UCSD-AML1 (cell line): Measurements from ENCODE around the gene IQUB.
"Not testable (repeated sequence)": the region's sequence is repeated elsewhere in the genome, so short reads cannot be mapped to it uniquely, and the experiment has no call there.

Source experiments
- DNase-seq: peaks from one replicate; lab custom pipeline; 2025; ENCODE audit not compliant: unreplicated experiment; lab: John Stamatoyannopoulos, UW

IQUB gene

DNA sequence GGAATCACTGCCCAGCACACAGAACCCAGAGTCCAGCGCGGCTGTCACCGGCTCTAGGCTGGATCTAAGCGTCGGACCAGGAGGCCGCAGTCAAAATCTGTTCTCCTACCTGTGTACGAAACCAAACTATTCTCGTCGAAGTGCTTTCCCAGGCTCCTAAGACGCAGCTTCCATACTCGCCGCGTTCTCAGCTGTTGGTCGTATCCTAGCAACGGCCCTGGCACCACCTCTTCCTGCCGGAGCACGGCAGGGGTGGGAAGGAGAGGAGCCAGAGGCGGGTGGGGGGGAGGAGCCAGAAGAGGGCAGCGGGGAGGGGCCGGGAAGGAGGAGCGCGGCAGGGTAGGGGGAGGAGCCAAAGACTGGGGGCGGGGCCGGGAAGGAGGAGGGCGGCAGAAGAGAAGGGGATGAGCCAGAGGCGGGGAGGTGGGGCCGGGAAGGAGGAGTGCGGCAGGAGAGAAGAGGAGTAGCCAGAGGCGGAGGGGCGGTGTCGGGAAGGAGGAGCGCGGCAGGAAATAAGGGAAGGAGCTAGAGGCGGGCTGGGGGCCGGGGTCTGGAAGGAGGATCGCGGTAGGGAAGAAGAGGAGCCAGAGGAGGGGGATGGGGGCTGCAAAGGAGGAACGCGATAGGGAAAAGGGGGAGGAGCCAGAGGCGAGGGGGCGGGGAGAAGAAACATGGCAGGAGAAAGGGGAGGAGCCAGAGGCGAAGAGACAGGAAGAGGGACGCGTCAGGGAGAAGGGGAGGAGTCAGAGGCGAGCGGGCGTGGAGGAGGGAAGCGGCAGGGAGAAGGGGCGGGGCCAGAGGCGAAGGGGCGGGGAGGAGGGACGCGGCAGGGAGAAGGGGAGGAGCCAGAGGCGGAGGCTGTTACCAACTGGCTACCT lies at the start of gene IQUB:
TSS of gene IQUB (minus strand) at position 213 of the 878 bp plus-strand sequence. CDS start 22,255 bp downstream, outside the sequence.
- peak; percentile 92 for DNase-seq

DNA sequence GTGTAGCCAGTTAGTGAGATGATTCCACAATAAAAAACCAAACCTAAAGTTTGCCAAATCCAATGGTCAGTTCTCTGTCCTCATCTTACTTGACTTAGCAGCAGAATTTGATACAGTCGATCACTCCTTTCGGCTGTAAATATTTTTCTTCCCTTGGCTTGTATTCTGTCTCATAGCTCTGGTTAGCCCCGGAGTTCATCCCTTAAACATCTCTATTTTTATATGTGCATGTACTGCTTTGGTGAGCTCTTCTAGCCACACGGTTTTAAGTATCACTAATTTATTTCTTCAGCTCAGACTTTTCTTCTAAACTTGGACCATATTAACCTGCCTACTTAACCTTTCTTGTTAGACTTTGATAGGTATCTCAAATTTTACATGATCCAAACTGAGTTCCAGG lies 49.4 kb upstream of the IQUB start:
- DNase-seq: no peak

DNA sequence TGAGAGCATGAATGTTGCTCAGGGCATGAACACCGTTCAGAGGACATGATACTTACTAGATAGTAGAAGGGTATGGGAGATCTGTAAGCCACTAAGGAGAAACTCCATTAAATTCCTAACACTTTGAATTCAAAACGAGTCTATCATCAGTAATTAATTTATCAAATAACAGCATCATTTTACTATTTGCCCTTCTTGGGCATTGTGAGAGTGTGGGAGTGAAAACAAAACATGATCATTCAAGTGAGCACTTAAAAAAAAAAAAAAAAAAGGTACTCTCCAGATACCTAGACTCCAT lies 46.7 kb upstream of the IQUB start:
- no peak for DNase-seq

DNA sequence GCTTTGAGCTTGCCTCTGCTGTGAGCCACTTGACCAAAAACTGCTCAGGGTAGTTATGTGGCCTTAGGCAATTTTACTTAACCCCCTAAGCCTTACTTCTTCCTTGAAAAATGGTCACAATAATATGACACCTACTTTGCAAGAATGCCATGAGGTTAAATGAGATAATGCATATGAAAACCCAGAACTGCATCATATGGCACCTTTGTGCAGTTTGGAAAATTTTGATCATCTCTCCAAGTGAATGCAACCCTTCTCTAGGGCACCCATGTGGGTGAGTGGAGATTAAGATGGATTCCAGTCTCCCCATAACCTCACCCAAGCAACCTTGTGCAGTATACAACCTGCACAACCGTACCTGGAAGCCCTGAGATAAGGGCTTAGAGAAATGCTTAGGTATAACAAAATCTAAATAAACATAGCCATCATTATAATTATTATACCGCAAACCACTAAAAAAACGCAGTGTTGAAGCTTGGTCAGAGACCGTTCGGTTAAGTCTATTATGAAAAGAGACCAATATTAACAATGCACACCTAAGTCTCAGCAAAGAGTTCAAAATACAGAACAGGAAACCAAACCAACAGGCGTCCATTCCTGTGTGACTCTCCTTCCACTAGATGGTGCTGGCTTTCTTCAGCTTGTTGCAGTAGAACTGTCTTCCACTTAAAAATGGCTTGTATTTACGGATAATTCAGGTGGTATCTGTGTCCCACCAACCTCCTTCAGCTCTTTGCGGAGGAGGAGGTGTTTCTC lies 46.2 kb upstream of the IQUB start:
- no peak for DNase-seq

DNA sequence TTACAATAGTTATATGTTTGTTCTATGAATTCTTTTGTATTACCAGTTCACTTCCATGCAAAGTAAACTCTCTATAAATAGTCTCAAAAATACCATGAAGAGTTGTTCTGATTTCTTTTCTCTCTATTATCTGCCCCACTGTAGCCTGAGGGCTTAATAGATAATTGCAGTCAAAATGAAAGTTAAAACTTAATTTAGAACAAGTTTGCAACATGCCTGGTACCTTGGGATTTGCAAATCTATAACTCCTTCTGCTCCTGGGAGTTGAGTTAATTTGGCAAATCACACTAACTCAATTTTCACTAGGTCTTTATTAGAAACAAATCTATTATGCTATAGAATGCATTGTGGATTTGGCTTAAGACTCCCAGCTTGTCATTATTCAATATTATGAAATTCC lies 45.0 kb upstream of the IQUB start:
- DNase-seq: no peak

DNA sequence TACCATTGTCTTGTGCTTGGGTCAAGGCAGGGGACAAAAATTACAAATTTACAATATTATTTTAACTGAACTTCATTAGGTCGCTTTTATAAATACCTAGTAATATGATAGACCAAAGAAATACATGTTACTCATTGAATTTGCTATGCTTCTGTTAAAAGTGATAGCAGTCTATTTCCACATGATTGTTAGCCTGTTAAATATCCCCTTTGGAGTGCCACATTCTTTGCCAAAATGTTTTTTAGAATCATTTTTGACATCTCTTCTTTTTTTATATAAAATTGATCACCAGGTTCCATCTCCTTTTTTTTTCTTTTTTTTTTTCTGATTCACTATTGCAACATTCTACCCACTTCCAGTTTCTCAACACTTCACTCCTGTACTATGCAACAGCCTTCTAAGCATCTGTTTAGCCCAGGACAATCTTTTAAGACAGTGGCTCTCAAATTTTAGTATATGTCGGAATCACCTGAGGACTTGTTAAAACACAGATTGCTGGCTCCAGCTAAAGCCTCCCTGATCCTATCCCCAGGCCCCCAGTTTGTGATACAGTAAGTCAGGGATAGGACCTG lies 39.6 kb upstream of the IQUB start:
- DNase-seq: no peak

DNA sequence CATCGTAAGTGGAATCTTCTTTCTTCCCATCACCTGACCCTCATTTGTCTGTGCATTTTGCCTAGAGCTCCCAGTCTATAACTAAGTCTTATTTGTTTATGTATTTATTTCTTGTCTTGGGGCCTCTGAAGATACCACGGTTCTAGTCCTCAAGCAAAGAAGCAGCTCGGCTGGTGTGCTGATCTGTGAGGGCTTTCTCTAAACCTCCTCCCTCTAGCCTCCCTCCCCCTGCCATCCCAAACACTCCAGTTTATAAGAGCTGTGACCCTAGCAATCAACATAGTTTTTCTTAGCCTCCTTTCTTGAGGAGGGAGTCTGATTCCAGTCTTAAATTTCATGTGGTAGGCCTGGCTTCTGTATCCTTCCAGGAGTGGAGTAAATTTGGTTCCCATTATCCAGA lies 38.9 kb upstream of the IQUB start:
- no peak for DNase-seq

DNA sequence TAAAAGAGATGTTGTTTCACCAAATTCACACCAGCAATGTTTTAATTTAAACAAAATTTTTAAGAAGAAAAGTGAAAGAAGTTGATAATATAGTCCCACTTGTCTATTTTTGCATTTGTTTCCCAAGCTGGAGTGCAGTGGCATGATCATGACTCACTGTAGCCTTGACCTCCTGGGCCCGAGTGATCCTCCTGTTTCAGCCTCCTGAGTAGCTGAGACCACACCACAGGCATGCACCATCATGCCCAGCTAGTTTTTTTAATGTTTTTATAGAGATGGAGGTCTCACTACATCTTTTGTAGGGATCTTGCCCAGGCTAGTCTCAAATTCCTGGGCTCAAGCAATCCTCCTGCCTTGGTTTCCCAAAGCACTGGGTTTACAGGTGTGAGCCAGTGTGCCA lies 37.3 kb upstream of the IQUB start:
- no peak for DNase-seq

DNA sequence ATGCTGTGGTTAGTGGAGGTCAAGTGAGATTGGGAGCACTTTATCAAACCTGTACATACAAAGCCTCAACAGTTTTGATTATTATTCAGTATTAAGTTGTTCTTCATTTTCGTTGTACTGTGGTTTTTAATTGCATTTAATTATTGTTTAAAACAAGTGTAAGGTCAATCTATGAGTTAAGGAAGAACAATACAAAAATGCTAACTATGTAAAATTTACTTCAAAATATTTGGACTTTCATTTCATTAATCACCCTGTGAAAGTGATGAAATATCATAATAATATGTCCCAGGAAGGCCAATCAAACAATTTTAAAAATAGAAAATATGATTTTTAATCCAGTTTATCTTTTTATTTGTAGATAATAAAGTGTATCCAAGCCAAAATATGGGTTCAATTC lies 36.8 kb upstream of the IQUB start:
- DNase-seq: no peak

DNA sequence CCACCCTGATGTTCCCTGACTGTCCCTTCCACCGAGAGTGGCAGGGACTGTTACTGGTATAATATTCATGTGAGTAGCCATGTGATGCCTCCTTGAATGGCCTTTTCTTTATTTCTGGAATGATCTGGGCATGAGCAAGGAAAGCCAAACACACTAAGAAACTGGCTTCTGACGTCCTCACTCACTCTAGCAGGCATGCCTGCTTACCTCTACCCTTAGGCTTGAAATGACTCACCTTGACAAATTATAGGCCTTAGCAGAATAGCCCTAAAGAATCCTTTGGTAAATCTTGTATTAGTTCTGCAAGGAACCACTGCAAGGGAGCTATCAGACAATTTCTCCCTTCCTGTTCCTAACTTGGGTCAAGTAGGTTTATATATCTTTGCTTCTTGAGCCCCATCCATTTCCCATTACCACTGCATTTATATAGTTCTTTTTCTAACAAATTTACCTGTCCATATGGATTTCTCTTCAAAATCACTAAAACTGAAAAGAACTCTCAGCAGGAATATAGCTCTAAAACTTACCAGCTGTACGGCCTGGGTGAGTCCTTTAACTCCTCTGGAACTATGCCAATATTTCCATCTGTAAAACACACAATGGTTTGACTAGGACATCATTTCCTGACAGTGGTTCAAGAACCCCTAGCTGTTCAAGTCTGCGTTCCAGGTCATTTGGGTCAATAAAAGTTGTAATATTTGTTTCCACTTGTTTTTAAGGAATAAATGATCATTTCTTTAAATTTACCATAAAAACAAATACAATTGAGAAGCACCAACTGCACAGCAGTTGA lies 36.2 kb upstream of the IQUB start:
- no peak for DNase-seq

DNA sequence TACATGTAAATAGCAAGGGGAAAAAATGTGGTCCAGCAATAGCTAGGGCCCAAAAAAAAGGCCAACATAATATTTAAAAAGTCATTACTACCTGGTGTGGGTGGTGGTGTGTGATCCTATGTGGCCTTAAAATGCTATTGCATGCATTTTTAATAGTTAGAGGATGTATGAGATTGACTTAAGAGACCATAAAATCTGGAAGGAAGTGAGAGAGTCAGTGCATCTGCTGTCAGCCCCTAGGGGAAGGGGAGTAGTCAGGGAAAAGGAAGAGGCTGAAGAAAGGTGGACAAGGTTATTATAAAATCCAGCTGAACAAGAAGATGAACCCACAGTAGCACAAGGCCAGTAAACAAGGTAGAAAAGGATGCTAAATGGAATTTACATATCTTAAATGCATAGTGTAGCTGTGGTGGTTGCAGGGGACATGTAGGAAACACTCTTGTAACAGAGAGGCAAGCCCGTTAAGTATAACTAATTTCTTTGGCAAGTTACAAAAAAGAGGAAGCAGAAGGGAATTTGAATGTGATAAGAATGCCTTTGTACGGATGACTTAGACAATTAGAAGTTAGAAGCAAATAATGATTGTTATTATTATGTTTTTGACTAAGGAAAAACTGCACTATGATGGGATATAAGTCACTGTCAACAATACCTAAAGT lies 35.1 kb upstream of the IQUB start:
- DNase-seq: no peak

DNA sequence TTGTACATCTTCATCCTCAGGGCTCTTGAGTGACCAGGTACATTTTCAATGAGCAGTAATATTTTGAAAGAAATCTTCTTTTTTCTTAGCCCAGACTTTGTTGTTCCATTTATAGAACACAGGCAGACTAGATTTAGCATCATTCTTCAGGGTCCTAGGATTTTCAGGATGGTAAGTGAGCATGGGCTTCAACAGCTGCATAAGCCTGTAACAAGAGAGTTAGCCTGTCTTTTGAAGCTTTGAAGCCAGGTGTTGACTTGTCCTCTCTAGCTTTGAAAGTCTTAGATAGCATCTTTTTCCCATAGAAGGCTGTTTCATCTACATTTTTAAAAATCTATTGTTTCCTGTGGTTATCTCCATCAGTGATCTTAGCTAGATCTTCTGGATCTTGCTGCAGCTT lies 27.7 kb upstream of the IQUB start:
- DNase-seq: no peak

DNA sequence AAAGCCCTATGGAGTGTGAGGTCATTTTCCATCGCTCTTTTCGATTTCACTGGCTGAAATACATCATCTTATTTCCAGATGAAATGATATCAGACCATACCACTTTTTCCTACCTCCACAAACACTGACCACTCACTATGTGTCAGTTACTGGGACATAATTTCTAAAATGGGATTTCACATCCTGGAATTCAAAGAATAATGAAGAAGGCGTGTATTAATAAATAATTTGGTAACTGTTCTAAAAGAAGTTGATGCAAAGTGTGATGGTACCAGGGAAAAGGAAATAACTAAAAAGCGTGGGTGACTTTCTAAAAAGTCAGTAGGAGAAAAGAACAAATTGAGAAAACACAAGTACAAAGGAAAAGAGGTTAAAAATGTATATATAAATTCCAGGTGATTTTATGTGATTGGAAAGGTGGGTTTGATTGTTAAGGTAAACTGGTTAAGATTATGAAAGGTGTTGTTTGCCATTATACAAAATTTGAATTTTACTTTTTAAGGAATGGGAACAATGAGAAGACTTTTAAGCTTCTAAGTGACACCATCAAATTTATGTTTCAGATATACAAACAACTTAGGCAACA lies 24.0 kb upstream of the IQUB start:
- no peak for DNase-seq

DNA sequence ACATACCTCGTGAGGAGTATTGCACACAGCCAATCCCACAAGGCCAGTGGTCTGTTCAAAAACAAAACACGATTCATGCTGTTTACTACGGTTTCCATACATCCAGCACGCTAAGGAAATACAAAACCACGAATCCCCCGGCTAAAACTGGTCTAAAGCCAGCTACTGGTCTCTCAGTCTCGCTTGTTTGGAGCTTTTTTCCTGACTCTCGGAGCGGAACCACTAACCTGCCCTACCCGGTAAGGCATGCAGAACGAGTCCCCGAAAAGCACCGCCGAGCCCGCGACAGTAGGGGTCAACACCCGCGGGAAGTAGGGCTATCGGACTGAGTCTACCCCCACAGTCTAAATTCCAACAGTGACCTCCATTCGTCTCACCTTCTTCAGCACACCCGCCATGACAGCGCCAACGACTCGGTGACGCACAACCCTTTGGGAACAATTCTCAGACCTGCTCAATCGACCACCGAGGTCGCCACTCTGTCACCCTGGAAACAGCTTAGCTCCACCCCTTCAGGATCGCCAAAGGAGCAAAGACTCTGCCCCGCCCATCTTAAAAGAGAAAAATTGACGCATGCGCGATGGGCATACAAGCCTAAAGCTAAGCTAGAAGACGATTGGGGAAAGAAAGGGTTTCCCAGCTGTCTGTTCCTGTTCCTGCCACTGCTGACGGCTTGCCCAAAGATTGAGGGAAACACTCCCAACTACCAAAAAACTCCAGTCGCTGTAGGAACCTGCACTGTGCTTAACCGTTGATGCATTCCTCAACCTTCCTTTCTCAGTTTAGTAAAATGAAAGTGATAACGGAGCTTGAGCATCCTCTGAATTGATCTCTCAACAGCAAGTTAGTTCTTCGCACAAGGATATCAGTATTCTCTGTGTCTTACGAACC lies 23.2 kb upstream of the IQUB start, which contains the start of gene NDUFA5:
TSS of gene NDUFA5 (minus strand) at position 421 of the 891 bp plus-strand sequence. CDS start at position 398, 23 bp downstream.
- DNase-seq: peak; percentile 84

DNA sequence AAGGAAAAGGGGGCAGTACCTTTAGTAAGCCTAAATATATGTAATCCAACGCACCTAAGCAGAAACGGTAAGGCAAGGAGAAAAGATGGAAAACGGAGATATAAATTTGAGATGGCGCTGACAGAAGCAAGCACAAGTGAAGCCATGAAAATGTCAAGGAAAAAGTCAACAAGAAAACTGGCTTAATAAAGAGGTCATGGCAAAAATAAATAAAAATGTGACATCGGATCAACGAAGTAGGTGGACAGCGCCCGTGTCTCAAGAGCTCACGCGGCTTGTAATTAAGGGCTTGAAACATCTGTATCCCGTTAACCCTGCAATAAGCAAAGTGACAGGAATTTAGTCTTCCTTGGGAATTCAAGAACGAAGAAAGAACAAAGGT lies 22.6 kb upstream of the IQUB start:
- DNase-seq: no peak

DNA sequence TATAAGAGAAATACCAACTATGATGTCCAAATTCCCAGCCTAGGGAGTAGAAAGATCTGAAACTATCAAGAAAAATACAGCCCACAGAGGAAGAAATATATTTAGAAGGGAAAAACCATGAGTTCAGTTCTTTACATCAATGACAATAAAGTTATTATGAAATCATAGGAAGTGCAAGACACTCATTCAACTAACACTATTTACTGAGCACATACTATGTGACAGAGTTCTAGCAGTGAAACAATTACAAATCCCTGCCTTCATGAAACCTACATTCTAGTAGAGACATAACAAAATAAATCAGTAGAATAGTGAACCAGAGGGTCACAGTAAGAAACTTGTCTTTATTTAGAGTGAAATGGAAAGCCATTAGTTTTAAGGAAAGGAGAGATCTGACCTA lies 21.1 kb upstream of the IQUB start:
- DNase-seq: no peak

DNA sequence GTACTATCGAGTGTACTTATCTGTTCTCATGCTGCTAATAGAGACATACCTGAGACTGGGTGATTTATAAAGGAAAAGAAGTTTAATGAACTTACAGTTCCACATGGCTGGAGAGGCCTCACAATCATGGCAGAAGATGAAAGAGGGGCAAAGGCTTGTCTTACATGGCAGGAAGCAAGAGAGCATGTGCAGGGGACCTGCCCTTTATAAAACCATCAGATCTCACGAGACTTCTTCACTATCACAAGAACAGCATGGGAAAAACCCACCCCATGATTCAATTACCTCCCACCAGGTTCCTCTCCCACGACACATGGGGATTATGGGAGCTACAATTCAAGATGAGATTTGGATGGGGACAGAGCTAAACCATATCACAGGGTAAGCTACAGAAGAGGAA lies 18.8 kb upstream of the IQUB start:
- DNase-seq: no peak

DNA sequence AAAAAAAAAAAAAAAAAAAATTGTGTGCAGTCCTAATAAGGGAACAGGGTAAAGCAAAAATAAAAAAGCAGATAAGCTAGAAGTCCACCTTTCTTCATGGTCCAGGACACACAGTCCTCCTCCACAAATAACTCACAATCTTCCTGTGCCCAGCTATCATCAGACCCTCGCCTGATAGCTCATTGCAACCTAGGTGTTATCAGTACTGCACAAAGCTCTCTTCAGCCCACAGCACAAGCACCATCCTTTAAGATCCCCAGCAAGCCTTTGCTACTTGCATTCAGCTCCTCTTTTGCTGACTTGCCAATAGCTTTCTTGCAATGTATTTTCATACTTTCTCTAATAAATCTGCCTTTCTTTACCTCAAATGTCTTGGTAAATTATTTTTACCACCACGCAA lies 18.2 kb upstream of the IQUB start:
- DNase-seq: no peak

DNA sequence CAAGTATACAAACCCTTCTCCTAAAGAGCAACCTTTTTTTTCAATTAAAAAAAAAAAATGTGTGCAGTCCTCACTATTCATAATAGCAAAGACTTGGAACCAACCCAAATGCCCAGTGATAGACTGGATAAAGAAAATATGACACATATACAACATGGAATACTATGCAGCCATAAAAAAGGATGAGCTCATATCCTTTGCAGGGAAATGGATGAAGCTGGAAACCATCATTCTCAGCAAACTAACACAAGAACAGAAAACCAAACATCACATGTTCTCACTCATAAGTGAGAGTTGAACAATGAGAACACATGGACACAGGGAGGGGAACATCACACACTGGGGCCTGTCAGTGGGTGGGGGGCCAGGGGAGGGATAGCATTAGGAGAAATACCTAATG lies 17.7 kb upstream of the IQUB start:
- not testable (repeated sequence) for DNase-seq
